Esophagus squamous epithelium (tissue), 4 donors: ENCODE results near the gene SSH3.

Experiments
- POLR2A ChIP-seq, 4 donors: fragments of 450-650 bp; IDR thresholded peaks; one replicate each; pipeline ENCODE4 v1.6.1; 2017; ENCODE audit warnings: antibody characterized with exemption in 4 of 4, mild to moderate bottlenecking in 4 of 4, moderate library complexity in 3 of 4
- TF ChIP-seq, protein P1 (sequence below), 6 experiments: fragments of 450-650 bp in 4 of 6; fragments of 200-600 bp in 2 of 6; sonication (generic) in 2 of 6; IDR thresholded peaks; one replicate each; pipeline ENCODE4 v1.5.1; 2016 to 2019; ENCODE audit warnings: antibody characterized with exemption in 6 of 6, mild to moderate bottlenecking in 4 of 6, moderate library complexity in 4 of 6

DNA sequence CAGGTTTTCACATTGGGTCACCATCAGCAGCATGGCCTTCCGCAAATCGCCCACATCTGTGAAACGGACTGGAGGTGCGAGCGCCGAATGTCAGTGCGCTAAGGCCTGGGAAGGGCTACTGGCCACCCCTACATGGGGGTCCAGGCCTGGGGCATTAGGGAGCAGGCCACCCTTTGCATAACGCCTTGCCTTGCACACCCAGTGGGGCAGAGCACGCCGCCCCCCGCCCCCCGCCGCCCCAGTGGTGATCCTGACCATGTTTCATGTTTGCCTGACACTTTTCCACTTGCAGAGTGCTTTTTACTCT, 34.4 kb upstream of the SSH3 start:
- TF ChIP-seq POLR2A (IDR thresholded peaks at IDR 0.05), result no peak
- TF ChIP-seq, protein P1, sequence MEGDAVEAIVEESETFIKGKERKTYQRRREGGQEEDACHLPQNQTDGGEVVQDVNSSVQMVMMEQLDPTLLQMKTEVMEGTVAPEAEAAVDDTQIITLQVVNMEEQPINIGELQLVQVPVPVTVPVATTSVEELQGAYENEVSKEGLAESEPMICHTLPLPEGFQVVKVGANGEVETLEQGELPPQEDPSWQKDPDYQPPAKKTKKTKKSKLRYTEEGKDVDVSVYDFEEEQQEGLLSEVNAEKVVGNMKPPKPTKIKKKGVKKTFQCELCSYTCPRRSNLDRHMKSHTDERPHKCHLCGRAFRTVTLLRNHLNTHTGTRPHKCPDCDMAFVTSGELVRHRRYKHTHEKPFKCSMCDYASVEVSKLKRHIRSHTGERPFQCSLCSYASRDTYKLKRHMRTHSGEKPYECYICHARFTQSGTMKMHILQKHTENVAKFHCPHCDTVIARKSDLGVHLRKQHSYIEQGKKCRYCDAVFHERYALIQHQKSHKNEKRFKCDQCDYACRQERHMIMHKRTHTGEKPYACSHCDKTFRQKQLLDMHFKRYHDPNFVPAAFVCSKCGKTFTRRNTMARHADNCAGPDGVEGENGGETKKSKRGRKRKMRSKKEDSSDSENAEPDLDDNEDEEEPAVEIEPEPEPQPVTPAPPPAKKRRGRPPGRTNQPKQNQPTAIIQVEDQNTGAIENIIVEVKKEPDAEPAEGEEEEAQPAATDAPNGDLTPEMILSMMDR (IDR thresholded peaks at IDR 0.05), result no peak
